Endothelial cell of umbilical vein (primary cell): ENCODE results near the gene UBFD1.

Experiments
- EZH2 ChIP-seq: IDR thresholded peaks from 2 replicates; pipeline ENCODE4 v1.6.1; 2012; ENCODE audit warnings: borderline replicate concordance, low read depth, mild to moderate bottlenecking, moderate library complexity, low read length, inconsistent platforms; ENCODE audit not compliant: severe bottlenecking
- FOS ChIP-seq: IDR thresholded peaks from 2 replicates; pipeline ENCODE4 v1.6.1; 2011; ENCODE audit warnings: mild to moderate bottlenecking, low read length, moderate library complexity, borderline replicate concordance; ENCODE audit not compliant: insufficient read depth
- JUN ChIP-seq: IDR thresholded peaks from 2 replicates; pipeline ENCODE4 v1.6.1; 2011; ENCODE audit warnings: borderline replicate concordance, low read depth; ENCODE audit not compliant: insufficient read length, insufficient read depth
- MYC ChIP-seq: IDR thresholded peaks from one replicate; pipeline ENCODE4 v1.6.1; 2011; ENCODE audit warnings: mild to moderate bottlenecking, low read depth, low read length
- POLR2A ChIP-seq: IDR thresholded peaks from 2 replicates; pipeline ENCODE4 v1.6.1; 2012; ENCODE audit warnings: low read depth, mild to moderate bottlenecking, control low read depth, low read length
- POLR2AphosphoS5 ChIP-seq: IDR thresholded peaks from 2 replicates; pipeline ENCODE4 v1.6.1; 2012; ENCODE audit warnings: low read depth, mild to moderate bottlenecking, control low read depth, low read length, moderate library complexity; ENCODE audit not compliant: insufficient read depth
- TF ChIP-seq, protein P1 (sequence below), 2 donors: IDR thresholded peaks; 1 replicate in 1 of 2; 2 replicates in 1 of 2; pipeline ENCODE4 v1.5.1; 2011; ENCODE audit warnings: low read length in 2 of 2, mild to moderate bottlenecking in 2 of 2, moderate library complexity in 2 of 2, control low read depth in 1 of 2, inconsistent platforms in 1 of 2, low read depth in 1 of 2; ENCODE audit not compliant: insufficient read depth in 1 of 2; ENCODE audit errors: extremely low read depth in 1 of 2

DNA sequence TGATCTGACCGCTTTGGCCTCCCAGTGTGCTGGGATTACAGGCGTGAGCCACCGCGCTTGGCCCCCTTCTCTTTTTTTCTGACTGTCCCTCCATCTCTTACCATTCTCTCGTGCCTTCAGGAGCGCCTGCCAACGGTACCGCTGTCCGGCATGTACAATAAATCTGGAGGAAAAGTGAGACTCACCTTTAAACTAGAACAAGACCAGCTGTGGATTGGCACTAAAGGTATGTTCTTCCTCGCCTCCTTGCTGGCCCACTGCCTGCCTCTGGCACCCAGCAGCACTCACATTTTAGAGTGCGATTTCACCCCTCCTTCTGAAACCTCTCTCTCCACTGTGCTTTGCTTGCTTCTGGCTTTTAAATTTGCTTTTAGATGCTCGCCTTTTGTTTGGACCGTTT, 5.0 kb downstream of the UBFD1 start:
- TF ChIP-seq, protein P1, sequence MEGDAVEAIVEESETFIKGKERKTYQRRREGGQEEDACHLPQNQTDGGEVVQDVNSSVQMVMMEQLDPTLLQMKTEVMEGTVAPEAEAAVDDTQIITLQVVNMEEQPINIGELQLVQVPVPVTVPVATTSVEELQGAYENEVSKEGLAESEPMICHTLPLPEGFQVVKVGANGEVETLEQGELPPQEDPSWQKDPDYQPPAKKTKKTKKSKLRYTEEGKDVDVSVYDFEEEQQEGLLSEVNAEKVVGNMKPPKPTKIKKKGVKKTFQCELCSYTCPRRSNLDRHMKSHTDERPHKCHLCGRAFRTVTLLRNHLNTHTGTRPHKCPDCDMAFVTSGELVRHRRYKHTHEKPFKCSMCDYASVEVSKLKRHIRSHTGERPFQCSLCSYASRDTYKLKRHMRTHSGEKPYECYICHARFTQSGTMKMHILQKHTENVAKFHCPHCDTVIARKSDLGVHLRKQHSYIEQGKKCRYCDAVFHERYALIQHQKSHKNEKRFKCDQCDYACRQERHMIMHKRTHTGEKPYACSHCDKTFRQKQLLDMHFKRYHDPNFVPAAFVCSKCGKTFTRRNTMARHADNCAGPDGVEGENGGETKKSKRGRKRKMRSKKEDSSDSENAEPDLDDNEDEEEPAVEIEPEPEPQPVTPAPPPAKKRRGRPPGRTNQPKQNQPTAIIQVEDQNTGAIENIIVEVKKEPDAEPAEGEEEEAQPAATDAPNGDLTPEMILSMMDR (IDR thresholded peaks at IDR 0.05; ENCODE audit: extremely low read depth in 1 of 2, insufficient read depth in 1 of 2, low read depth in 1 of 2, low read length in 2 of 2), result no peak
- TF ChIP-seq FOS, result no peak
- TF ChIP-seq POLR2AphosphoS5, result no peak
- TF ChIP-seq JUN, result no peak
- TF ChIP-seq MYC, result no peak
- TF ChIP-seq EZH2, result no peak
- TF ChIP-seq POLR2A, result no peak
